Progenitor cell of endocrine pancreas (in vitro differentiated cells): ENCODE data around the gene CDC25B. TPM values are rescaled to one million over a fixed set of nuclear protein-coding genes. Genes with fewer than 3 reads are reported as not detected.
"Not testable (repeated sequence)": the region's sequence is repeated elsewhere in the genome, so short reads cannot be mapped to it uniquely, and the experiment has no call there.

ENCODE experiments used
- DNase-seq: peaks from one replicate; pipeline ENCODE4 v3.0.0; 2021; ENCODE audit warnings: low spot score; ENCODE audit not compliant: unreplicated experiment
- H3K27ac Mint-ChIP-seq: 2 replicates; pipeline ENCODE4 v1.8.0; 2021; ENCODE audit warnings: mild to moderate bottlenecking, moderate library complexity, mixed read lengths
- H3K27me3 Mint-ChIP-seq: 2 replicates; pipeline ENCODE4 v1.8.0; 2021; ENCODE audit warnings: mixed read lengths
- H3K36me3 Mint-ChIP-seq: 2 replicates; pipeline ENCODE4 v1.8.0; 2022; ENCODE audit warnings: mixed read lengths; ENCODE audit not compliant: insufficient read depth
- H3K4me1 Mint-ChIP-seq: 2 replicates; pipeline ENCODE4 v1.8.0; 2021; ENCODE audit warnings: low read depth, mixed read lengths
- H3K4me3 Mint-ChIP-seq: 2 replicates; pipeline ENCODE4 v1.8.0; 2021; ENCODE audit warnings: low read depth, mild to moderate bottlenecking, moderate library complexity, mixed read lengths
- H3K9me3 Mint-ChIP-seq: 2 replicates; pipeline ENCODE4 v1.8.0; 2021; ENCODE audit warnings: low read depth, mixed read lengths
- CTCF ChIP-seq: fragments of 200-600 bp; sonication (generic); IDR thresholded peaks from one replicate; pipeline ENCODE4 v1.5.0; 2021; ENCODE audit warnings: antibody characterized with exemption, mild to moderate bottlenecking; ENCODE audit not compliant: unreplicated experiment
- total RNA-seq: library from RNA; stranded (reverse); gene quantifications from 2 replicates; pipeline ENCODE4 v1.2.1, GENCODE V29; 2021

Gene CDC25B
- total RNA-seq, 1 donor from 2014 or later = 36.7 TPM

GRCh38 chr20:3787324-3788014 lies 8.6 kb upstream of the CDC25B start:
- H3K36me3 Mint-ChIP-seq = peaks cover 4% of the 10 kb centered on the region
- H3K27ac Mint-ChIP-seq = no peak overlapping the region
- H3K4me1 Mint-ChIP-seq = peaks cover 10% of the 10 kb centered on the region
- no peak for DNase-seq
- no peak for TF ChIP-seq CTCF
- peak overlapping the region; percentile 39 for H3K4me3 Mint-ChIP-seq
- H3K9me3 Mint-ChIP-seq = no peaks in the 10 kb centered on the region
- H3K27me3 Mint-ChIP-seq = peaks cover 11% of the 10 kb centered on the region

- Mint-ChIP-seq H3K4me1 (peaks cover 3% of the 10 kb centered on the region), H3K27ac (peak overlapping the region; percentile 65), H3K4me3 (peak overlapping the region; percentile 35), H3K27me3 (peaks cover 11% of the 10 kb centered on the region), H3K9me3 (no peaks in the 10 kb centered on the region), H3K36me3 (peaks cover 3% of the 10 kb centered on the region)
- TF ChIP-seq CTCF = no peak
- no peak for DNase-seq
Observed at GRCh38 chr20:3788685-3789155, 7.4 kb upstream of the CDC25B start.

GRCh38 chr20:3789201-3789600 lies 6.9 kb upstream of the CDC25B start:
- DNase-seq, H3K4me3 Mint-ChIP-seq, H3K9me3 Mint-ChIP-seq, H3K4me1 Mint-ChIP-seq, H3K27ac Mint-ChIP-seq, H3K36me3 Mint-ChIP-seq: not testable (repeated sequence)
- H3K27me3 Mint-ChIP-seq = peaks cover 11% of the 10 kb centered on the region

- not testable (repeated sequence) for H3K27ac Mint-ChIP-seq, H3K9me3 Mint-ChIP-seq, H3K27me3 Mint-ChIP-seq, DNase-seq, H3K36me3 Mint-ChIP-seq
- peaks cover 21% of the 10 kb centered on the region for H3K4me1 Mint-ChIP-seq
- H3K4me3 Mint-ChIP-seq = peak overlapping the region; percentile 33
Observed at GRCh38 chr20:3794168-3794567, 1.9 kb upstream of the CDC25B start.

GRCh38 chr20:3794701-3795420 lies 1.2 kb upstream of the CDC25B start:
- peak overlapping the region; percentile 84 for H3K4me3 Mint-ChIP-seq
- peak overlapping the region; percentile 93 for H3K27ac Mint-ChIP-seq
- H3K4me1 Mint-ChIP-seq = peaks cover 27% of the 10 kb centered on the region
- no peaks in the 10 kb centered on the region for H3K9me3 Mint-ChIP-seq
- no peaks in the 10 kb centered on the region for H3K27me3 Mint-ChIP-seq
- H3K36me3 Mint-ChIP-seq = no peaks in the 10 kb centered on the region
- DNase-seq = no peak
- no peak for TF ChIP-seq CTCF

GRCh38 chr20:3796477-3797225 lies 541 bp downstream of the CDC25B start:
- no peaks in the 10 kb centered on the region for H3K27me3 Mint-ChIP-seq
- H3K9me3 Mint-ChIP-seq = no peaks in the 10 kb centered on the region
- TF ChIP-seq CTCF = no peak
- H3K27ac Mint-ChIP-seq = no peak overlapping the region
- no peaks in the 10 kb centered on the region for H3K36me3 Mint-ChIP-seq
- peak overlapping the region; percentile 74 for H3K4me3 Mint-ChIP-seq
- H3K4me1 Mint-ChIP-seq = peaks cover 35% of the 10 kb centered on the region
- DNase-seq = no peak
